NOMO-1 treated with dmso at 0.1 percent for 144 hours (cell line): Measurements from ENCODE around the gene KRT74.

Source experiments
- DNase-seq: peaks from one replicate; lab custom pipeline; 2025; ENCODE audit not compliant: unreplicated experiment; lab: John Stamatoyannopoulos, UW

The KRT74 gene

DNA sequence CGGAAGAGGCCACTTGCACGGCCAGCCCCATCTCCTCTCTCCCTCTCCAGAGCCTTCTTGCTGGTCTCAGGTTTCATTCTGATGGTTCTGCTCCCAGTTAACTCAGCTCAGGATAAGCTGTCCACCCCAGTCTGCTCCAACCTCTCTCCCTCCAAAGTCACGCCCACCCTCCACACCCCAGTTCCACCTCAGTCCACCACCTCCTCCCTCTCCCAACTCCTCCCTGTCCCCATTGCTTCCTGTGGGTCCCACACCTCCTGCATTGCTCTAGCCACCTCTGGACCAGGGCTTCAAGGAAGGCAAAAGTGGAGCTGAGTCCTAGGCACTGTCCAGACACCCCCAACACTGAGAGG, 33.8 kb downstream of the KRT74 start:
- no peak for DNase-seq

DNA sequence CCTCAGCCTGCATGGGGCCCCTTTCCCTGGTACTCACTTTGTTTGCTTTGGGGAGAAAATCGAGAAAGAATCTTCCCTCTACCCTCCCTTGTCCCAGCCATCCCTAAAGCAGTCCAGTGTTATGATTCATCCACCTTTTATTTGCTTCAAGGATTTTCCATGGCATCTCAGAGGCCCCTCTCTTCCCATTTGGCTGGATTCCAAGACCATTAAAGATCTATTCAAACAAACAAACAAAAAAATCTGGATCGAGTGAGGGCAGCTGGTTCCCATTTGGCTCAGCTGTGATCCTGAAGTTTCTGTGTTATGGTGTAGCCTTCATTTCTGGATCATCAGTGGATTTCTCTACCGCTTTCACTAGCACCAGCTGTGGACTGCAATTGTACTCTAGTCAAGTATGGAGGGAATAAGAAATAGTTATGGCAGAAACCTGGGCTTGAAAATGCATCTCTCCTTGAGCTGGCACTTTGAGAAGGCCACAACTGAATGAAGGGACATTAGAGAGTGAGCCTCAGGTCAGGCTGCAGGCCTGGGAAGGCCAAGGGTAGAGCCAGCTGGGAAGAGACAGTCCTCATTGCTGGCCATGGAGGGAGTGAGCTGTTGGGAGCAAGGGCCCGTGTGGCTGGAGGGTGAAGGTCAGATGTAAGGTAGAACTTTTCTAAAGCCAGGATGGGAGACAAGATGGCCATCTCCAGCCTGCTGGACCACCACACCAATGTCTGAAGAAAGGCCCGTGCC, 34.4 kb downstream of the KRT74 start:
- no peak for DNase-seq

DNA sequence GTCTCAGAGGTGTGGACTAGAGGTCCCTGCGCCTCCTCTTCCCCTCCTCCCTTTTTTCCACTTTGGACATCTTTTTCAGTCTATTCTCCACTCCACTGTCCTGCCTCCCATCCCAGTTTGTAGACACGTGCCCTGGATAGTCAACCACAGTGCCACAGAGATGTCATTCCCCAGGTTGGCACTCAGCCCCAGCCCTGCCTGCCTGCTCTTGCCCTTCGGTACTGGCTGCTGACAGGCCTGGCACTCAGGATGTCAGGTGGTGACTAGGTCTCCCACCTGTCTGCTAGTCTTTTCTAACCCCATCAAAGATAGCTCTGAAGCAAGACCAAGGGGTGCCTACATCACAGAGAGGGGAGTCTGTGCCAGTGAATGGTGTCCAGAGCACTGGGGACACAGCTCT, 36.5 kb downstream of the KRT74 start:
- DNase-seq, result no peak

DNA sequence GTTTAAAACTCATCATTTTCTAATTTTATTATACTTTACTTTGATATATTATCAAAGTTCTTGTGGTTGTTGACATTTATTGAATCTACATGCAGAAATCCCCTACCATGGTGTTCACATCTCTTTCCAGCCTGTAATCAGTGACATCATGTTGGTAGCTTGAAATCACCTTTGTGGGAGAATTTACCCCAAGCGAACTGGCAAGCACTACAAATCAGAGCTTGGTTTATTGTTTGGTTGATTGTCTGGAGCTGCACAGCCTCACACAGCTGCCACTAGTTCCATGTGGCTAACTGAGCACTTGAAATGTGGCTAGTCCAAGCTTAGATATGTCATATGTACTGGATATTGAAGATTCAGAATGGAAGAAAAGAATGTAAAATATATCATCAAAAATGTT, 38.1 kb downstream of the KRT74 start:
- DNase-seq, result no peak

DNA sequence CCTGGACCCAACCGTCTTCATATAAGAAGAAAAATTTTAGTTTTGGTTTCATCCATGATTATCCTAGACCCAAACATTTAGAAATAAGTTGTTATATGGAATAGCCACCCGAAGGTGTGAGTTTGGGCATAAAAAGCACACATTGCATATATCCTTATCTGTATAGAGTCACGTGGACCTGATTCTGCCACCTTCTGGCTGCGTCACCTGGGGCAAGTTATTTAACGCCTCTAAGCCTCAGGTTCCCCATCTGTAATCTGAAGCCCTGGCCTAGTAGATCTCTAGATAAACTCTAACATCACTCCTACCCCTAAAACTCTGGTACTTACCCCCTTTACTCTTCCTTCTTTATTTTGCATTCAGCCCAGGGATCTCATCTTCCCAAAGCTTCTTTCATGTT, 39.2 kb downstream of the KRT74 start:
- no peak for DNase-seq

DNA sequence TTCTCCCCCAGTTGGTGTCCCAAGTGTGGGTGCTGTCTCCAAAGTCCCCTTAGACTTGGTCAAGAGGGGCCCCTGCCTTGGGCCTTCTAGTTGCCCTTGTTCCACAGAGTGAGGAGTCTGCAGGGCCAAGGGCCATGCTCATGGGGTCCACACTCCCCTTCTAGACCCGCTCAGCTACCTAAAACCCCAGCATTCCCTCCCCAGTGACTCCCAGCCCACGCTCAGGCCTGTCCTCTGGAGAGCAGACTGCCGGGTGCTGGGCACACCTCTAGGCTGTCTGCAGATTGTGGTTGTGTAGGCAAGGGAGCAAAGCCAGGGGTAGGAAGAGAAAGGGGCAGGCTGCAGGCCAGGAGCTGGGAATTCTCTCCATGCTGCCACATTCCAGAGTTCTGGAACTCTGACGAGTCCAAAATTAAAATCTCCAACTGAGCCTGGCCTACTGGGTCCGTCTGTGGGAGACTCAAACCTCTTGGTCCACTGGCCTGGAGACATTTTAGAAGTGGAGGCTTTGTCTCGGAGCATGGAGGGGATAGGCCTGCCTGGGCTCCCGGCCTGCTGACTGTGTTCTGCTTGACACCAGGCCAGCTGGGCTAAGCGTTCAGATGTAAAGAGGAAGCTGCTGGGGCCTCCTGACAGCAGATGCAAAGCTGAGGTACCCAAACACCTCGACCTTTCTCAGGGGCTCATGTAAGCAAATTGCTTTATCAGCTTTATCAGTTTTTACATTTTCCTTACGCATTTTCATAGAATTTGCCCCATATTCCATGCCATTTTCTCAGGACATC, 39.8 kb downstream of the KRT74 start:
- DNase-seq, result no peak

DNA sequence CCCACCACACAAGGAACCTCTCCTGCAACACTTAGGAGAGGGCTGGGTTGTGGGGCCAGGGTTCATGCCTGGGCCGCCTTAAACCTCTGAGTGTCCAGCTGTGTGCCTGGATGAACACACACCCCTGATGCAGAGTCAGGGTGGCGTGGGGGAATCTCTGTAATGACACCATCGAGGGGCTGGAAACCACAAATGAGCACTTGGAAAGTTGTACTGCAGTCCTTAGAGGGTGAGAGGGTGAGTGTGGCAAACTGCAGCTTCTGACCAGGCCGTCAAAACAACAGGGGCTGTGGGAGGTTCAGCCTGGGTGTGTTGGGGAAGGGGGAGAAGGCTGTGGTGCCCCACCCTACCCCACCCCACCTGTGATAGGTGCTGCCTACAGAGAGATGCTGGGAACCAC, 41.0 kb downstream of the KRT74 start:
- no peak for DNase-seq

DNA sequence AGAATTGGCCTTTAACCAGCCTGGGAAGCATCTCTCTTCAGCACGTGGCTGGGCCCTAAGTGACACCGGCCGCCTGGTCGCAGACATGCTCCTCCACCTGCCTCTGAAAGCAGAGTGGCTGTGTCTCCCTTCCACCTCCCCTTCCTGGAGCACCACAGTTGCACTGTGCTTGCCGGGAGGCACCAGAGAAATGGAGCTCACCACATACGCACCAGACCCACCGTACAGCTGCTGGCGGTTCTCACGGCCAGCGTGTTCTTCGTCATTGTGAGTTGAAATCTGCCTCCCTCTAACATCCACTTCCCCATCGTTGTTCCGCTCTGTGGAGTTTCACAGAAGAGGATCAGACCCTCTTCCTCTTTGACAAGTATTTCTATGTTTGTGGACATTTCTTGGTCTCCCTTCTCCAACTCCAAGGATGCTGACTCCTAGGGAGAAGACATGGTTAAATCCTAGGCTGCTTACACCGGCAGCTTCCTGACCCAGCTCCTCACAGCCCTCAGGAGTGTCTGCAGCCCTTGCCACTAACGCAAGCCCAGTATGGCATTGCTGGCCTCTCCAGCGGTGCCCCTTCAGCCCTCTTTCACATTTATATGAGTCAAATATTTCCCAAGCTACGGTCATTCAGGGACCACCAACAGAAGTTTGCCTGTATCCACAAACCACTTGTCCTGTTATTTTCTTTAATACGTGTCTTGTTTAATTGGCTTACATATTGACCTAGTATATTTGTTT, 41.9 kb downstream of the KRT74 start:
- peak; percentile 15 for DNase-seq

DNA sequence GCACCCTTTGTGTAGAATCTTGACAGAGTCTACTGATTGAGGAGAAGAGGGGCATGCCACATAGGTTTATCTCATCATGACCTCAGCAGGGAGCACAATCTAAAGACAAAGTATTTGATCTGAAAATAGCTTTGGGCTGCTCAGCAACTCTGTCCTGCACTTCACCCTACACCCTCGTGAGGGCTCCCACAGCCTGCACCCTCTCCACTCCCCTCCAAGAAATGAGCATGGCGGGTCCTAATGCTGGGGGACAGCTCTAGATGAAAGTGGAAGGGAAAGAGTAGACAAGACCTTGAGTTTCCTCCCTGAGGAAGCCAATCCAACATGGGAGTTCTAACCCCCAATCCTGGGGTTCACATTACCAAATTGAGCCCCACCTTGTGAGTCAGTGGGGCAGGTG, 42.7 kb downstream of the KRT74 start:
- DNase-seq, result no peak

DNA sequence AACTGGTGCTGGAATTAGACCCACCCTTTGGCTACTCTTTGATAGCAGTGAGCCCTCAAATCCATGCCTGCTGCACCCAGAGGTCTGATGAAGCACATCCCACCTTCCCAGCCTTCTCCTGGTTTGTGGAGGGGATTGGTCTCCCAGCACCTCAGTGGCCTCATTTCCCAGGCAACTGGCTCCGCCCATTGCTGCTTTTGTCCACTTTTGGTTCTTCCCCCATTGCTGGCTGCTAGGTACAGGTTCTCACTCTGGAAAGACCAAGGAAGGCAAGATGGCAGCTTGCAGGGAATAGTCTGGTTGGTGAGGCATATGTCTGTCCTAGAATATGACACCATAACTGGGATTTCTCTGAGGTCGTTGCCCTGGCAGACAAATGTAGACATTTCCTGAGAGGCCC, 43.3 kb downstream of the KRT74 start:
- DNase-seq, result no peak

DNA sequence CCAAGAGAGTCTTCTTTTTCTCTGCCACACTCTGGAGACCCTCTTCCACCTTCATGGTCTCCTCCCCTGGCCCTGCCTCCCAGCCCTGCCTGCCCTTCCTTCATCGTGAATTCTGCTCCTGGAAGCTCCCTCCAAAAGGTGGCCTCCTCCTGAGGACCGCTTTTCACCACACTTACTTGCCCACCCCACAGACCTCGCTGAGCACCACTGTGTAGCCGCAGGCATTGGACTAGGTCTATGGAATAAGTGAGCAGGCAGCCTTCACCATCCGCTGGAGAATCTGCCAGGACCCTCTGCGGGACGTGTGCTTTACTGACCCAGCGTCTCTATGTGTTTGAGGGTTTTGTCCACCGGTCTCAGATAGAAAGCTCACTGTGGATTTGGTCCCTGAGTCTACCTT, 43.8 kb downstream of the KRT74 start:
- DNase-seq, result no peak

DNA sequence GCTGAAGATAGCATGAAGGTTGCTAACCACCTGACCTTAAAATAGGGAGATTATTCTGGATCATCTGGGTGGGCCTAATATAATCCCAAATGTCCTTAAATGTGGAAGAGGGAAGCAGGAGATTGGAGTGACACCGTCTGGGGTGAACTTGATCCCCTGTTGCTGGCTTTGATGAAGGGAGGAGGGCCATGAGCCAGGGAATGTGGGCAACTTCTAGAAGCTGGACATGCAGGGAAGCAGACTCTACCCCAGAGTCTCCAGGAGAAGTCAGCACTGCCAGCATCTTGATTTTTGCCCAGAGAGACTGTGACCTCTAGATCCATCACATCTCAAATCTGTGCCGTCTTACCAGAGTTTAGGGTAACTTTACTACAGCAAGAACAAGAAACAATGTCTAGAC, 44.2 kb downstream of the KRT74 start:
- DNase-seq, result no peak

DNA sequence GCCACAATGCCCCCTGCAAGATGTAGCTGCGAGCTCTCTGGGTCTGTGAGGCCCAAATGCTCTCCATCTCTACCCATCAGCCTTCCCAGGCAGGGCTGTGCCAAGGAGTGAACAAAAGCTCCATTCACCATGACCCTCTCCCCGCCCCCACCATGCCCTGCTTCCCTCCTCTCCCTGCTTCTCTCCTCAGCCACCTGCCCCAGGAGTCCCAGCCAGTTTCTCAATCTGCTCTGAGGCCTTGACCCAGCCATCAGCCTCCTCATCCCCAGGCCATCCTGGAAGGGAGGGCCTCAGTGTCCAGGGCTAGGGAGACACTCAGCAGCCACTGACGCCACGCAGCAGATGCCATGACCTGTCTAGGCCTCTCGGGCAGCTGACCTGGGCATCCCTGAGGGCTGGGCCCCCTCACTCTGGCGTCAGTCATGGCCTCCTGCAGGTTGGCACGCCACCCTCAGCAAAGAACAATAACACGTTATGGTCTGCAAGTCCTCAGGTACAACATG, 45.0 kb downstream of the KRT74 start:
- DNase-seq, result no peak

DNA sequence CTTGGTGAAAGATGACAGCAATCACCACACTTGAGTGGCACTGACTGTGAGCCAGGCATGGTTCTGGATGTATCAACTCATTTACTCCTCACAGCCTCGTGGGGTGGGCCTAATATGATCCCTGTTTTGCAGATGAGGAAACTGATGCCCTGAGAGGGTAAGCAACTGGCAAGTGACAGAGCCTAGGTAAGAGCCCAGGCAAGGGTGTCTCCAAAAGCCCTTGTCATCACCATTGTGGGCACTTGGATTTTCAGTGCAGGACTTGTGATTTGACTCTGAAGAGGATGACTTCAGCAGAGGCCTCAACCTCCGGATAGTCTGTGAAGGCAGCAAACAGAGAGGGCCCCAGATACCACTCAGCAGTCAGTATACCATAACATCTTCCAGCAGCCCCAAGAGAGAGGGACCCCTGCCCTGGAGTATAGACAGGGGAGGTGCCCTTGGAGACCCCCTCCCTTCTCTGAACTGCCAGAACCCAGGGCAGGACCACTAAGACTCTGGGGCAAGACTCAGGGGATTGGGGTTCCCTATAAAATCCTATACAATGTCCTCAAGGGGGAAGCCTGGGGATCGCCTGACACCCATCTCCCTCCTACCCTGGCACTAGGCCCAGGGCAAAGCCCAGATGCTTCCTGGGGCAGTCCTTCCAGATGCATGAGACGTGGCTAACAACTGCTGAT, 46.4 kb downstream of the KRT74 start:
- no peak for DNase-seq

DNA sequence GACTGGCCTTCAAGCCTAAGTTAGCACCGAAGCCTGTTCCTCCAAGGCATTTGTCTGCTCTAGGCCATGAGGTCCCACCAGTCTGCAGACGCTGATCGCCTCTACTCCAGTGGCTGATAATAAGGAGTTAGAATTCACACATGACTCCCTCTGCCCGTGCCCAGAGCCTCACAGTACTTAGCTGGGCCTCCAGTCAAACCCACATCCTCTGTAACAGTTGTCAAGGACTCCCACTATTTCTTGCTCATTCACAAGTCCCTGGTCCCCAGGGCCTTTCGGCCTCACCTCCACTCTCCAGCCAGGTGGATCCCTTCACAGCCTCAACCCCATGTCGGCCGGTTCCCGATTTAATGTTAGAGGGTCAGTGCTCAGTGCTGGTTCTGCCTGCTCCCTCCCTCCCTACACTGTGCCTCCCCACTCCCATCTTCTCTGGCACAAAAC, 47.1 kb downstream of the KRT74 start:
- no peak for DNase-seq

DNA sequence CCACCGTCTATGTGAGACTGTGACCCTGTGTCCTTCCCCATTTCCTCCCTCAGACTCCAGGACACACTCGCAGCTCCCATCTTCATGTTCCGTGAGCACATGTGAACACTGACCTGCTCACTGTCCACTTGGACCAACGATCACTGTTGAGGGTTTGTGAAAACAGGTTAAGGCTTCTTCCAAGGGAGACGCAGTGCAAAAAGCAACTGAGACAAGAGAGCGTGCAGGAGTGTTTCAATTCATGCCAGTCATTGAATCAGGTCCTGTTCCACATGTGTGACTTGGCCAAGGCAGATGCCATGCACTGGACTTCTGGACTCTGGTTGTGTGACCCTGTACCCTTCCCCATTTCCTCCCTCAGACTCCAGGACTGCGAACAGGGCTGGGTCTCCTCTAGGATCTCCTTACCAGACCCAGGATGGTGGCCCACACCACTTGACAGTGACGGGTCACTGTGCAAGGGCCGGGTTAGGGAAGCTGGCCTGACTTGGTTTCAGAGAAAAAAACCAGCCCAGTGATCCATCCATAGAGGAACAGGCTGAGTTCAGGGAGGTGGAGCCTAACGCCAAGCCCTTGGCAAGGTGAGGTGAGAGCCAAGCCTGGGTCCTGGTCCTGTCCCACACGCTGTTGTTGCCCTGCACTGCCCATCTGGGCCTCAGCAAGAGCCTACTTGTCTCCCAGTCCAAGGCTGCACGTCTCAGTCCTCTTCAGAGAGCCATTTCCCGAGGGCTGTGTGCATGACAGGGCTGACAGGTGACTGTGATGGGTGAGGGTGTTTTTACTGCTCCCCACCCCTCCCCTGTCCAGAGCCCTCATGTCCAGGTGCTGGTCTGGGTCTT, 47.8 kb downstream of the KRT74 start:
- DNase-seq, result no peak

DNA sequence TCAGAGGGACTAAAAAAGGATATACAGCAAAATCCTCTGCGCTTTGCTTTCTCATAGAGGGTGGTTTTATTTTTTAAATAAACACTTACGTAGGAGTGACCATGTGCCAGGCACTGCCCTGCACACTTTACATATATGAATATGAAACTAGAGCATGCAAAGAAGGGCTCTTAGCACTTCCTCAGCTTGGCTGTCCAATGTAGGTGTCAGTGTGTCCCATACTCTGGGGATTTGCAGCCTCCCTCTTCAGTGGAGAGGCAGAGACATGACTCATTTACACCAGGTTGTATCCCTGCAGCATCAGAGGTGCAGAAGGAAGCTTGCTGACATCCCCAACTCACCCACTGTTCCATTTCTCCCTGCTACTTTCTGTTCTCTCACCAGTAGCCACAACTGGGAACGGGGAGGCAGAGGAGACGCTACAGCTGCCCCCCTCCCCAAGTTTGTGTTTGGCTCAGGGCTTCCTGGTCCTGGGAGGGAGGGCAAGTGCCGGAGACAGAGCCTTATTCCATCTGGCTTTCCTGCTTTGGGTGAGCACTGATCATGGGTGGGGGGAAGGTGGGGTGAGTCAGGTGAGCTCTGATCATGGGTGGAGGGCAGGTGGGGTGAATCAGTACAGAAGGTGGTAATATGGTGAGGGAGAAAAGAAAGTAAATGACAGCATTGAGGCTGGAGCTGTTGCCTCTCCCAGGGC, 48.6 kb downstream of the KRT74 start:
- no peak for DNase-seq

DNA sequence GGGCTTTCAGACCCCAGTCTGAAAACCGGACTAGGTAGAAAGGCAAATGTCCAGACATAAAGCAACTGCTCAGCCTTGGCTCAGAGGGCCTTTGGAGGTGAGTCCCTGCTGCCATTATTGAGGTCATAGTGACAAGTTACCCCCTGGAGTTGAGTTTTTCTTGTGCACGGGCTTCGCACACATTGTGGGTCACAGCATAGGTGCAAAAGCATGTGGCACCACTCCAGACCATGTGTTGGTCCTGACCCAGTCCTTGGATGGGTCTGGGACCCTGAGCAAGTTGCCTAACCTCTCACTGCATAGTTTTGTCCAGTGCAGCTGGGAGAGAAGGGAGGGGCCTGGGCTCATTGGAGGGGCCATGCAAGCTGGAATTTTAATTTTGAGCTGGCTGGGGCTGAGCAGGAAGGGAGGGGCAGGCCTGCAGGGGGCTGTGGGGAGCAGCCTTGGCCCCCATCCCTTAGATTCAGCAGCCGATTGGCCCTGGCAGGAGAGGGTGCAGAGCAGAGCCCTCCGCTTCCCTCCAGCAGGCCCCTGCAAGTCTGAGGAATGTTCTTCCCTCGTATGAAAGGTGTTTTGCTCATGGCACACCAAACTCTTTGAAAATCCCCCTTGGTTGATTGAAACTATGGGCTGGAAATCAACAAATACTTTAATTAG, 49.3 kb downstream of the KRT74 start:
- DNase-seq, result no peak

DNA sequence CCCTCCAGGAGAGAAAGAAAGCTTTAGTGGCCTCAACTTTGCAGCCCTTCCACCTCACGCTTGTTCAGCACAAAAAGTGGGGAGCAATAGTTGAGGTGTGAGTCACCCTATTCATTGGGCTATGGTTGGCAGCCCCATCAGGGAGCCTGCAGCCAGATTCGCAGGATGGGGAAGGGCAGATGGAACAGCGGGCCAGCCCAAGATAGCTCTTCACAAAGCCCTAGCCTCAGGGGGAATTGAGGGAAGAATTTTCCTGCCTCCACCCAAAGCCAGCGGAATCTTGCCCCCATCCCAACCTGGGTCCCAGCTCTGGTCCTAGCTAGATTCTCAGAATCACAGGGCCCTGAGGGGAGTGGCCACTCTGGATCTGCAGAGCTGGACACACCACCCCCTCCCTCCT, 49.8 kb downstream of the KRT74 start:
- DNase-seq, result no peak
